Vagina (tissue), 2 donors: ENCODE results near the gene RHOG.

ENCODE experiments used
- POLR2A ChIP-seq, 2 donors: fragments of 450-650 bp; IDR thresholded peaks; one replicate each; pipeline ENCODE4 v1.6.1; 2017; ENCODE audit warnings: antibody characterized with exemption in 2 of 2, mild to moderate bottlenecking in 2 of 2, moderate library complexity in 2 of 2
- POLR2AphosphoS5 ChIP-seq, 2 donors: sonication (generic); formaldehyde crosslinking; IDR thresholded peaks; one replicate each; pipeline ENCODE4 v1.9.0; 2017; ENCODE audit warnings: antibody characterized with exemption in 2 of 2, mild to moderate bottlenecking in 2 of 2, low read depth in 1 of 2; ENCODE audit not compliant: insufficient read depth in 1 of 2
- TF ChIP-seq, protein P1 (sequence below), 3 experiments: fragments of 450-650 bp in 2 of 3; fragments of 200-600 bp in 1 of 3; sonication (generic) in 1 of 3; IDR thresholded peaks; one replicate each; pipeline ENCODE4 v1.5.1; 2017 to 2019; ENCODE audit warnings: antibody characterized with exemption in 3 of 3, mild to moderate bottlenecking in 2 of 3, moderate library complexity in 2 of 3

DNA sequence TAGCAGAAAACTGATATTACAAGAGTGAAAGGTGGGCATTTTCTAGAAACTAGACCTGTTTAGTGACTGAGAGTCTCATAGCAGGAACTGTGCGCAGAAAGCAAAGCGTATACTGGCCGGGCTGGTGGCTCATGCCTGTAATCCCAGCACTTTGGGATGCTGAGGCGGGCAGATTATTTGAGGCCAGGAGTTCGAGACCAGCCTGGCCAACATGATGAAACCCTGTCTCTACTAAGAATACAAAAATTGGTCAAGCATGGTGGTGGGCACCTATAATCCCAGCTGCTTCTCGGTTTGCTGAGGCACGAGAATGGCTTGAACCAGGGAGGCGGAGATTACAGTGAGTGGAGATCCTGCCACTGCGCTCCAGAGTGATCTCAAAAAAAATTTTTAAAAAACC, 41.6 kb downstream of the RHOG start:
- no peak for TF ChIP-seq POLR2AphosphoS5 (IDR thresholded peaks at IDR 0.05; ENCODE audit: insufficient read depth in 1 of 2, low read depth in 1 of 2)
- TF ChIP-seq POLR2A (IDR thresholded peaks at IDR 0.05), result no peak
- TF ChIP-seq, protein P1, sequence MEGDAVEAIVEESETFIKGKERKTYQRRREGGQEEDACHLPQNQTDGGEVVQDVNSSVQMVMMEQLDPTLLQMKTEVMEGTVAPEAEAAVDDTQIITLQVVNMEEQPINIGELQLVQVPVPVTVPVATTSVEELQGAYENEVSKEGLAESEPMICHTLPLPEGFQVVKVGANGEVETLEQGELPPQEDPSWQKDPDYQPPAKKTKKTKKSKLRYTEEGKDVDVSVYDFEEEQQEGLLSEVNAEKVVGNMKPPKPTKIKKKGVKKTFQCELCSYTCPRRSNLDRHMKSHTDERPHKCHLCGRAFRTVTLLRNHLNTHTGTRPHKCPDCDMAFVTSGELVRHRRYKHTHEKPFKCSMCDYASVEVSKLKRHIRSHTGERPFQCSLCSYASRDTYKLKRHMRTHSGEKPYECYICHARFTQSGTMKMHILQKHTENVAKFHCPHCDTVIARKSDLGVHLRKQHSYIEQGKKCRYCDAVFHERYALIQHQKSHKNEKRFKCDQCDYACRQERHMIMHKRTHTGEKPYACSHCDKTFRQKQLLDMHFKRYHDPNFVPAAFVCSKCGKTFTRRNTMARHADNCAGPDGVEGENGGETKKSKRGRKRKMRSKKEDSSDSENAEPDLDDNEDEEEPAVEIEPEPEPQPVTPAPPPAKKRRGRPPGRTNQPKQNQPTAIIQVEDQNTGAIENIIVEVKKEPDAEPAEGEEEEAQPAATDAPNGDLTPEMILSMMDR (IDR thresholded peaks at IDR 0.05), result no peak
